H1 (cell line): Measurements from ENCODE around the gene TBC1D22B. TPM values are rescaled to one million over a fixed set of nuclear protein-coding genes. Genes with fewer than 3 reads are reported as not detected.

ENCODE experiments used
- CTCF ChIA-PET: fragments of 300-600 bp; sonication (Branson Sonifier 250); formaldehyde crosslinking; loops from one replicate; lab custom pipeline; 2021; ENCODE audit not compliant: partially characterized antibody; lab: Charles Lee
- POLR2A ChIA-PET: fragments of 300-600 bp; sonication (Branson Sonifier 250); formaldehyde crosslinking; loops from one replicate; lab custom pipeline; 2021; ENCODE audit warnings: inconsistent platforms; ENCODE audit not compliant: partially characterized antibody; lab: Charles Lee
- DNase-seq, 2 experiments: peaks; one replicate each; pipeline versions ENCODE4 v3.0.0 to v3.0.0-alpha.2; 2010 to 2022; ENCODE audit warnings: low spot score in 2 of 2, low read depth in 1 of 2, mixed read lengths in 1 of 2
- FAIRE-seq: peaks from 2 replicates; lab custom pipeline; 2011; peaks lifted over from hg19 to GRCh38; lab: Jason Lieb, UNC
- H2AFZ ChIP-seq: 2 replicates; pipeline ENCODE4 v1.8.1; 2012; ENCODE audit warnings: low read length, inconsistent platforms
- H2AK5ac ChIP-seq: 2 replicates; pipeline ENCODE4 v1.6.1; 2013; ENCODE audit warnings: low read depth, low read length
- H2BK120ac ChIP-seq: replicated peaks from 2 replicates; pipeline ENCODE3; 2013; ENCODE audit warnings: low read depth, low read length, inconsistent platforms
- H2BK12ac ChIP-seq: 2 replicates; pipeline ENCODE4 v1.6.1; 2013; ENCODE audit warnings: low read depth, low read length
- H2BK15ac ChIP-seq: 2 replicates; pipeline ENCODE4 v1.6.1; 2013; ENCODE audit warnings: low read length
- H2BK20ac ChIP-seq: 2 replicates; pipeline ENCODE4 v1.6.1; 2013; ENCODE audit warnings: low read length
- H2BK5ac ChIP-seq: 2 replicates; pipeline ENCODE4 v1.6.1; 2013; ENCODE audit warnings: low read depth, low read length
- H3K14ac ChIP-seq: 2 replicates; pipeline ENCODE4 v1.6.1; 2013; ENCODE audit warnings: inconsistent platforms; ENCODE audit not compliant: insufficient read length
- H3K18ac ChIP-seq: 2 replicates; pipeline ENCODE4 v1.6.1; 2013; ENCODE audit warnings: low read length; ENCODE audit errors: extremely low read depth
- H3K23ac ChIP-seq: 2 replicates; pipeline ENCODE4 v1.6.1; 2013; ENCODE audit warnings: inconsistent platforms; ENCODE audit not compliant: insufficient read length
- H3K23me2 ChIP-seq: 2 replicates; pipeline ENCODE4 v1.6.1; 2013; ENCODE audit warnings: low read depth, low read length
- H3K27ac ChIP-seq: 2 replicates; pipeline ENCODE4 v1.6.1; 2011; ENCODE audit warnings: low read depth, low read length, inconsistent platforms
- H3K27me3 ChIP-seq, 4 experiments: replicated peaks in 1 of 4; 1 replicate in 1 of 4; 2 replicates in 3 of 4; pipeline versions ENCODE4 v1.6.1 to v1.8.1; 2011 to 2013; ENCODE audit warnings: low read length in 3 of 4, mild to moderate bottlenecking in 3 of 4, inconsistent platforms in 2 of 4, mixed read lengths in 2 of 4, moderate library complexity in 1 of 4; ENCODE audit not compliant: control insufficient read depth in 3 of 4, insufficient read depth in 3 of 4; ENCODE audit errors: extremely low read depth in 1 of 4
- H3K36me3 ChIP-seq, 4 experiments: 2 replicates each; pipeline versions ENCODE4 v1.6.1 to v1.8.1; 2011 to 2013; ENCODE audit warnings: mild to moderate bottlenecking in 4 of 4, low read length in 3 of 4, moderate library complexity in 2 of 4, control low read depth in 1 of 4, inconsistent platforms in 1 of 4; ENCODE audit not compliant: insufficient read depth in 4 of 4, control insufficient read depth in 2 of 4
- H3K4ac ChIP-seq: replicated peaks from 2 replicates; pipeline ENCODE3; 2013; ENCODE audit warnings: low read length, low read depth, mixed read lengths, inconsistent platforms; ENCODE audit not compliant: insufficient read length
- H3K4me1 ChIP-seq, 4 experiments: replicated peaks in 1 of 4; 1 replicate in 1 of 4; 2 replicates in 3 of 4; pipeline versions ENCODE4 v1.6.1 to v1.8.1; 2011 to 2013; ENCODE audit warnings: low read length in 3 of 4, inconsistent platforms in 2 of 4, mixed read lengths in 1 of 4; ENCODE audit not compliant: insufficient read depth in 4 of 4, control insufficient read depth in 3 of 4
- H3K4me2 ChIP-seq, 2 experiments: 2 replicates each; pipeline versions ENCODE4 v1.6.1 to v1.8.1; 2011 to 2013; ENCODE audit warnings: low read depth in 2 of 2, low read length in 2 of 2, control low read depth in 1 of 2, inconsistent platforms in 1 of 2, mild to moderate bottlenecking in 1 of 2; ENCODE audit not compliant: insufficient read depth in 1 of 2
- H3K4me3 ChIP-seq, 4 experiments: fragments of 200-600, 300-600 bp in 1 of 4; sonication (generic), shearing (Covaris generic), sonication (Bioruptor Twin) in 1 of 4; 2 replicates each; pipeline versions ENCODE4 v1.5.1 to v1.8.1; 2011 to 2016; ENCODE audit warnings: low read length in 4 of 4, low read depth in 3 of 4, control low read depth in 2 of 4, inconsistent platforms in 2 of 4, mild to moderate bottlenecking in 2 of 4, mixed read lengths in 1 of 4, moderate library complexity in 1 of 4; ENCODE audit not compliant: insufficient read depth in 2 of 4; ENCODE audit errors: extremely low read depth in 1 of 4
- H3K56ac ChIP-seq: replicated peaks from 2 replicates; pipeline ENCODE3; 2013; ENCODE audit warnings: low read depth, mild to moderate bottlenecking, mixed read lengths, low read length, inconsistent platforms; ENCODE audit not compliant: insufficient read length
- H3K79me1 ChIP-seq: 2 replicates; pipeline ENCODE4 v1.6.1; 2013; ENCODE audit warnings: low read depth, low read length, control low read depth
- H3K79me2 ChIP-seq, 2 experiments: 2 replicates each; pipeline versions ENCODE4 v1.6.1 to v1.8.1; 2012 to 2013; ENCODE audit warnings: low read length in 2 of 2, mild to moderate bottlenecking in 2 of 2, inconsistent platforms in 1 of 2; ENCODE audit not compliant: insufficient read depth in 2 of 2, control insufficient read depth in 1 of 2
- H3K9ac ChIP-seq, 4 experiments: replicated peaks in 1 of 4; 1 replicate in 1 of 4; 2 replicates in 3 of 4; pipeline versions ENCODE4 v1.6.1 to v1.8.1; 2011 to 2013; ENCODE audit warnings: low read depth in 3 of 4, low read length in 3 of 4, control low read depth in 2 of 4, mild to moderate bottlenecking in 2 of 4, moderate library complexity in 2 of 4, inconsistent platforms in 1 of 4; ENCODE audit errors: extremely low read depth in 1 of 4
- H3K9me3 ChIP-seq, 2 experiments: 2 replicates each; pipeline versions ENCODE4 v1.6.1 to v1.8.1; 2012 to 2013; ENCODE audit warnings: mild to moderate bottlenecking in 2 of 2, moderate library complexity in 2 of 2, control low read depth in 1 of 2, inconsistent platforms in 1 of 2, low read depth in 1 of 2, low read length in 1 of 2, mixed read lengths in 1 of 2; ENCODE audit not compliant: insufficient read depth in 2 of 2
- H4K20me1 ChIP-seq, 2 experiments: replicated peaks in 1 of 2; 2 replicates each; pipeline versions ENCODE3 to v1.8.1; 2011 to 2013; ENCODE audit warnings: inconsistent platforms in 2 of 2, low read length in 2 of 2, mild to moderate bottlenecking in 1 of 2; ENCODE audit not compliant: insufficient read depth in 2 of 2, control insufficient read depth in 1 of 2
- H4K5ac ChIP-seq: 2 replicates; pipeline ENCODE4 v1.6.1; 2013; ENCODE audit warnings: low read length, low read depth, mixed read lengths, inconsistent platforms; ENCODE audit not compliant: insufficient read length
- H4K8ac ChIP-seq: 2 replicates; pipeline ENCODE4 v1.8.0; 2013; ENCODE audit warnings: mild to moderate bottlenecking, moderate library complexity, low read length, inconsistent platforms; ENCODE audit not compliant: insufficient read depth; ENCODE audit errors: extremely low read depth
- H4K91ac ChIP-seq: replicated peaks from 2 replicates; pipeline ENCODE3; 2013; ENCODE audit warnings: low read length, mixed read lengths, inconsistent platforms; ENCODE audit not compliant: insufficient read length
- ASH2L ChIP-seq: fragments of 200-600, 300-600 bp; sonication (generic); IDR thresholded peaks from one replicate; pipeline ENCODE4 v1.7.1; 2017; ENCODE audit warnings: low read length
- CTCF ChIP-seq, 3 experiments: IDR thresholded peaks; 1 replicate in 2 of 3; 2 replicates in 1 of 3; pipeline versions ENCODE4 v1.5.1 to v1.6.1; 2011; ENCODE audit warnings: low read length in 3 of 3, mild to moderate bottlenecking in 3 of 3, inconsistent platforms in 2 of 3, low read depth in 1 of 3, moderate library complexity in 1 of 3; ENCODE audit not compliant: insufficient read depth in 1 of 3; ENCODE audit errors: control extremely low read depth in 1 of 3
- FOSL1 ChIP-seq: IDR thresholded peaks from 2 replicates; pipeline ENCODE4 v1.6.1; 2011; ENCODE audit warnings: mild to moderate bottlenecking, low read depth, low read length, moderate library complexity; ENCODE audit not compliant: insufficient read depth
- KDM1A ChIP-seq: fragments of 200-600, 300-600 bp; sonication (generic); IDR thresholded peaks from 2 replicates; pipeline ENCODE4 v1.7.1; 2016; ENCODE audit warnings: mild to moderate bottlenecking, low read length, borderline replicate concordance
- MAX ChIP-seq: IDR thresholded peaks from 2 replicates; pipeline ENCODE4 v1.6.1; 2012; ENCODE audit warnings: inconsistent platforms
- RAD21 ChIP-seq, 2 experiments: IDR thresholded peaks in 1 of 2; conservative IDR thresholded peaks in 1 of 2; 2 replicates each; pipeline ENCODE4 v1.6.1; 2011; ENCODE audit warnings: low read depth in 2 of 2, low read length in 2 of 2, improper control_type of control experiment in 1 of 2, inconsistent platforms in 1 of 2, mild to moderate bottlenecking in 1 of 2, moderate library complexity in 1 of 2
- SIX5 ChIP-seq: IDR thresholded peaks from 2 replicates; pipeline ENCODE4 v1.6.1; 2011; ENCODE audit warnings: mild to moderate bottlenecking, low read depth, low read length
- WGBS, 2 experiments: shearing (Covaris generic) in 1 of 2; methylation state at CpG; one replicate each; pipeline versions ENCODE4 v1.1.6 to v1.1.7; 2013 to 2015; ENCODE audit warnings: low lambda C conversion rate in 2 of 2, mixed read lengths in 2 of 2, inconsistent platforms in 1 of 2, low coverage in 1 of 2, missing lambda C conversion rate in 1 of 2; ENCODE audit not compliant: insufficient replicate concordance in 2 of 2, insufficient coverage in 1 of 2, insufficient read length in 1 of 2; ENCODE audit errors: extremely low coverage in 1 of 2, missing lambda C conversion rate in 1 of 2; 5-methylcytosine and 5-hydroxymethylcytosine counted together
- polyA plus RNA-seq, 7 experiments: library from polyadenylated mRNA; depleted of rRNA in 3 of 7; stranded (reverse) in 5 of 7; unstranded in 2 of 7; fragments of >200 nt in 5 of 7; fragments of 200-250 nt in 2 of 7; gene quantifications; 1 replicate in 5 of 7; 2 replicates in 1 of 7; 4 replicates in 1 of 7; pipeline versions ENCODE4 v1.2.1 to v1.2.3, GENCODE V29; 2011 to 2013; ENCODE audit warnings: missing spikeins in 2 of 7, mixed read lengths in 2 of 7
- total RNA-seq: library from RNA; stranded (reverse); fragmentation: NEBNext Ultra II Directional; extraction: Animal tissue kit (Norgen Biotek cat#: 25700); gene quantifications from 2 replicates; pipeline ENCODE4 v1.2.1, GENCODE V29; 2021

The TBC1D22B gene
- total and polyA plus RNA-seq, 2 of the 8 experiments (the other 6 are each of a cell fraction or from before 2014, with no cell fraction given) = 10.1 to 17.4 TPM

- Histone ChIP-seq H3K23ac (no peak overlapping the region), H2BK120ac (no peak overlapping the region), H3K4me3 (no peak overlapping the region), H3K23me2 (no peaks in the 10 kb centered on the region), H3K18ac (no peak overlapping the region), H3K79me1 (no peaks in the 10 kb centered on the region; the same call in 1 of the 2 replicates), H3K4me1 (no peaks in the 10 kb centered on the region), H2BK5ac (no peak overlapping the region), H2BK20ac (no peak overlapping the region), H3K14ac (no peak overlapping the region), H3K56ac (no peak overlapping the region), H4K5ac (no peak overlapping the region), H3K4ac (no peak overlapping the region), H2AK5ac (no peak overlapping the region), H2BK15ac (no peak overlapping the region), H3K36me3 (peaks cover 6 to 43% (median 27%) of the 10 kb centered on the region in 4 experiments; a peak in 7 of 8 replicates), H3K79me2 (no peaks in the 10 kb centered on the region), H4K20me1 (peaks cover 0 to 2% of the 10 kb centered on the region in 2 experiments), H2BK12ac (no peak overlapping the region), H3K9ac (no peak overlapping the region), H3K9me3 (no peaks in the 10 kb centered on the region), H4K8ac (no peak overlapping the region), H2AFZ (no peak overlapping the region), H3K27ac (no peak overlapping the region), H4K91ac (no peak overlapping the region), H3K4me2 (no peak overlapping the region), H3K27me3 (no peaks in the 10 kb centered on the region)
- CTCF ChIA-PET = interaction anchor here (0.9 to 2.0 kb wide), 7 partner anchors 8 to 41 kb away, joined by 3 to 11 read pairs (median 6); no protein-coding TSS in a partner anchor
- DNase-seq (no peak), FAIRE-seq (no peak)
- 92% methylated on average over 3 of the region's 3 CpGs; no CpG with 5 or more reads in 1 of the 2 experiments for WGBS, 2 experiments
- POLR2A ChIA-PET = no interaction called here
- TF ChIP-seq CTCF (IDR thresholded peaks at IDR 0.05; ENCODE audit: control extremely low read depth in 1 of 3, insufficient read depth in 1 of 3, low read depth in 1 of 3, low read length in 3 of 3) (no peak), ASH2L (no peak), MAX (no peak), SIX5 (no peak), RAD21 (IDR thresholded peaks at IDR 0.05 in 1 of 2, conservative IDR thresholded peaks at IDR 0.05 in 1 of 2; ENCODE audit: low read depth in 2 of 2, low read length in 2 of 2) (no peak), FOSL1 (no peak), KDM1A (no peak)
These were observed 109.3 kb downstream of the TBC1D22B start for GRCh38 chr6:37366910-37367309.
